A549 (cell line): ENCODE results near the gene TRIM72. TPM values are rescaled to one million over a fixed set of nuclear protein-coding genes. Genes with fewer than 3 reads are reported as not detected.

Experiments used
- ATAC-seq, 2 experiments: fragments of 200-7000 bp in 1 of 2; fragments of >200 bp in 1 of 2; cut with Nextera tagmentation in 1 of 2; cut with Tn5 transposase in 1 of 2; 3 replicates each; pipeline versions ENCODE4 v1.8.0 to v1.9.1; 2018 to 2020; ENCODE audit warnings: mild to moderate bottlenecking in 1 of 2, moderate library complexity in 1 of 2
- CTCF ChIA-PET: fragments of 300-600 bp; sonication (Branson Sonifier 250); formaldehyde crosslinking; extraction: SDS; loops from one replicate; lab custom pipeline; 2021; ENCODE audit warnings: antibody characterized with exemption, inconsistent platforms; lab: Yijun Ruan, JAX
- POLR2A ChIA-PET: fragments of 350-600 bp; formaldehyde crosslinking; extraction: SDS; loops from one replicate; lab custom pipeline; 2021; ENCODE audit warnings: antibody characterized with exemption, inconsistent platforms; lab: Yijun Ruan, JAX
- DNase-seq, 2 experiments: peaks; one replicate each; pipeline versions ENCODE4 v3.0.0 to v3.0.0-alpha.2; 2011 to 2016; ENCODE audit warnings: low read depth in 1 of 2, low spot score in 1 of 2
- FAIRE-seq: peaks from 2 replicates; lab custom pipeline; 2011; peaks lifted over from hg19 to GRCh38; lab: Jason Lieb, UNC
- H3K27ac ChIP-seq, 2 experiments: fragments of >200 bp; sonication (Bioruptor Twin); formaldehyde crosslinking; 3 replicates each; pipeline ENCODE4 v1.5.1; 2016 to 2017
- H3K4me1 ChIP-seq: fragments of >200 bp; sonication (Bioruptor Twin); formaldehyde crosslinking; 3 replicates; pipeline ENCODE4 v1.6.1; 2016
- H3K4me2 ChIP-seq: fragments of >200 bp; sonication (Bioruptor Twin); formaldehyde crosslinking; 3 replicates; pipeline ENCODE4 v1.6.1; 2016
- H3K4me3 ChIP-seq: fragments of >200 bp; sonication (Bioruptor Twin); formaldehyde crosslinking; 3 replicates; pipeline ENCODE4 v1.5.1; 2016
- H3K9me3 ChIP-seq: fragments of >200 bp; sonication (Bioruptor Twin); formaldehyde crosslinking; 3 replicates; pipeline ENCODE4 v1.6.1; 2016
- ATOH8 ChIP-seq: fragments of 250-450 bp; sonication (Bioruptor Pico); IDR thresholded peaks from 2 replicates; pipeline ENCODE4 v1.5.0; 2020; ENCODE audit warnings: low read depth, mild to moderate bottlenecking, moderate library complexity
- CBX8 ChIP-seq: fragments of 200-600 bp; sonication (generic); IDR thresholded peaks from 2 replicates; pipeline ENCODE4 v1.6.1; 2016
- CEBPB ChIP-seq, 2 experiments: fragments of >200 bp in 1 of 2; sonication (Bioruptor Twin) in 1 of 2; formaldehyde crosslinking in 1 of 2; IDR thresholded peaks; 2 replicates each; pipeline ENCODE4 v1.6.1; 2012 to 2016
- EHMT2 ChIP-seq: fragments of 200-600 bp; sonication (generic); IDR thresholded peaks from 2 replicates; pipeline ENCODE4 v1.6.1; 2016; ENCODE audit warnings: antibody characterized with exemption, low read depth, mild to moderate bottlenecking, moderate library complexity
- EP300 ChIP-seq, 2 experiments: fragments of >200 bp; sonication (Bioruptor Twin); formaldehyde crosslinking; IDR thresholded peaks; 2 replicates in 1 of 2; 3 replicates in 1 of 2; pipeline ENCODE4 v1.6.1; 2016 to 2017
- ESRRA ChIP-seq: fragments of 150-350 bp; IDR thresholded peaks from 2 replicates; pipeline ENCODE4 v1.6.1; 2014; ENCODE audit warnings: mild to moderate bottlenecking, low read length, borderline replicate concordance
- FOSB ChIP-seq: fragments of 250-450 bp; sonication (Bioruptor Pico); IDR thresholded peaks from 2 replicates; pipeline ENCODE4 v1.5.0; 2020; ENCODE audit warnings: mild to moderate bottlenecking, moderate library complexity
- FOXS1 ChIP-seq: fragments of 250-450 bp; sonication (Bioruptor Pico); IDR thresholded peaks from 2 replicates; pipeline ENCODE4 v1.5.0; 2020; ENCODE audit warnings: mild to moderate bottlenecking, moderate library complexity
- HES2 ChIP-seq: fragments of >200 bp; sonication (Bioruptor Twin); formaldehyde crosslinking; IDR thresholded peaks from 2 replicates; pipeline ENCODE4 v1.6.1; 2016
- HOXA7 ChIP-seq: fragments of 250-450 bp; sonication (Bioruptor Pico); IDR thresholded peaks from 2 replicates; pipeline ENCODE4 v1.5.0; 2020; ENCODE audit warnings: mild to moderate bottlenecking, moderate library complexity
- HOXB13 ChIP-seq: fragments of 250-450 bp; sonication (Bioruptor Pico); IDR thresholded peaks from 2 replicates; pipeline ENCODE4 v1.5.0; 2020; ENCODE audit warnings: low read depth, mild to moderate bottlenecking, moderate library complexity
- JUN ChIP-seq, 2 experiments: fragments of >200 bp; sonication (Bioruptor Twin); formaldehyde crosslinking; IDR thresholded peaks; 2 replicates in 1 of 2; 3 replicates in 1 of 2; pipeline ENCODE4 v1.6.1; 2016 to 2017
- KDM1A ChIP-seq: fragments of 200-600 bp; sonication (generic); IDR thresholded peaks from 2 replicates; pipeline ENCODE4 v1.6.1; 2016; ENCODE audit warnings: low read depth, mild to moderate bottlenecking
- MAZ ChIP-seq: fragments of 150-350 bp; IDR thresholded peaks from 2 replicates; pipeline ENCODE4 v1.6.1; 2014; ENCODE audit warnings: antibody characterized with exemption, low read depth, low read length, borderline replicate concordance
- MYC ChIP-seq: IDR thresholded peaks from 2 replicates; pipeline ENCODE4 v1.6.1; 2012; ENCODE audit warnings: mild to moderate bottlenecking, inconsistent platforms, low read length, improper control_type of control experiment, borderline replicate concordance
- NPAS2 ChIP-seq: fragments of 250-450 bp; sonication (Bioruptor Pico); IDR thresholded peaks from 2 replicates; pipeline ENCODE4 v1.8.0; 2022; ENCODE audit warnings: mild to moderate bottlenecking, moderate library complexity, borderline replicate concordance
- NR3C1 ChIP-seq: fragments of >200 bp; sonication (Bioruptor Twin); formaldehyde crosslinking; IDR thresholded peaks from 3 replicates; pipeline ENCODE4 v1.6.1; 2017
- POLR2AphosphoS2 ChIP-seq: conservative IDR thresholded peaks from 2 replicates; pipeline ENCODE4 v1.6.1; 2012; ENCODE audit warnings: low read length, improper control_type of control experiment, inconsistent platforms
- RARB ChIP-seq: fragments of 250-450 bp; sonication (Bioruptor Pico); IDR thresholded peaks from 2 replicates; pipeline ENCODE4 v1.8.0; 2021; ENCODE audit warnings: mild to moderate bottlenecking, moderate library complexity
- RCOR1 ChIP-seq: fragments of 150-350 bp; IDR thresholded peaks from 2 replicates; pipeline ENCODE4 v1.6.1; 2014; ENCODE audit warnings: antibody characterized with exemption, low read length, low read depth
- REST ChIP-seq: fragments of 200-600 bp; sonication (generic); IDR thresholded peaks from 2 replicates; pipeline ENCODE4 v1.6.1; 2016; ENCODE audit warnings: antibody characterized with exemption, mild to moderate bottlenecking, moderate library complexity
- SMC3 ChIP-seq: fragments of >200 bp; sonication (Bioruptor Twin); formaldehyde crosslinking; IDR thresholded peaks from 3 replicates; pipeline ENCODE4 v1.6.1; 2018; ENCODE audit warnings: inconsistent platforms
- TFCP2L1 ChIP-seq: fragments of 250-450 bp; sonication (Bioruptor Pico); IDR thresholded peaks from 2 replicates; pipeline ENCODE4 v1.5.0; 2021; ENCODE audit warnings: mild to moderate bottlenecking
- TP53 ChIP-seq: fragments of 250-450 bp; sonication (Bioruptor Pico); IDR thresholded peaks from 2 replicates; pipeline ENCODE4 v1.5.0; 2021; ENCODE audit warnings: mild to moderate bottlenecking, moderate library complexity
- USF2 ChIP-seq: fragments of 450-650 bp; IDR thresholded peaks from 2 replicates; pipeline ENCODE4 v1.6.1; 2014; ENCODE audit warnings: antibody characterized with exemption
- ZNF302 ChIP-seq: fragments of 250-450 bp; sonication (Bioruptor Pico); IDR thresholded peaks from 2 replicates; pipeline ENCODE4 v1.9.0; 2021; ENCODE audit warnings: inconsistent platforms, mild to moderate bottlenecking, moderate library complexity
- ZSCAN20 ChIP-seq: fragments of 250-450 bp; sonication (Bioruptor Pico); IDR thresholded peaks from 2 replicates; pipeline ENCODE4 v1.8.0; 2022; ENCODE audit warnings: mild to moderate bottlenecking, moderate library complexity
- WGBS: methylation state at CpG from one replicate; pipeline ENCODE4 v1.1.6; 2017; ENCODE audit errors: missing lambda C conversion rate; 5-methylcytosine and 5-hydroxymethylcytosine counted together
- polyA plus RNA-seq, 4 experiments: library from polyadenylated mRNA; depleted of rRNA in 3 of 4; stranded (reverse); fragments of >200 nt; fragmentation: RNase III in 1 of 4; extraction: RNeasy Plus Mini Kit Qiagen cat#74134 plus additional on column Dnase treatment in 1 of 4; gene quantifications; 2 replicates in 3 of 4; 3 replicates in 1 of 4; pipeline ENCODE4 v1.2.3, GENCODE V29; 2011 to 2017
- TF ChIP-seq, protein P1 (sequence below): IDR thresholded peaks from 2 replicates; pipeline ENCODE4 v1.6.1; 2012

TRIM72 gene
- polyA plus RNA-seq, 2 of the 4 experiments (the other 2 are of a cell fraction), result 0.04 TPM; not detected in 1

DNA sequence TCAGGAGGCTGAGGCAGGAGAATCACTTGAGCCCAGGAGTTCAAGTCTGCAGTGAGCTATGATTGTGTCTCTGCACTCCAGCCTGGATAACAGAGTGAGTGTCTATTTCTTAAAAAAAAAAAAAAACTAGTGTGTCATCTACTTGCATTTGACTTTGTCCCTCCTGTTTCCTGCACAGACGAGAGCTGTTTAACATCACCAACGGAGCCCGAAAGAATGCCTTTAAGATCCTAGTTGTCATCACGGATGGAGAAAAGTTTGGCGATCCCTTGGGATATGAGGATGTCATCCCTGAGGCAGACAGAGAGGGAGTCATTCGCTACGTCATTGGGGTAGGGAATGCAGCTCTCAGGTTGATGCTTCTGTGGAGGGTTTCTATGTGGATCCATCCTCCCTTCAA lies 59.3 kb downstream of the TRIM72 start:
- WGBS, result 93% methylated on average over 7 of the region's 7 CpGs
- peaks cover 7% of the 10 kb centered on the region; the same call in 1 of the 3 replicates for H3K4me1 ChIP-seq
- no peak overlapping the region for H3K27ac ChIP-seq
- no peak for DNase-seq
- H3K4me3 ChIP-seq, result no peak overlapping the region
- H3K4me2 ChIP-seq, result no peak overlapping the region
- ChIA-PET CTCF (interaction anchor here (0.8 to 1.4 kb wide), 4 partner anchors 8 to 169 kb away, joined by 3 to 4 read pairs (median 4); partner anchors contain the start of gene ZNF843), POLR2A (no interaction called here)
- FAIRE-seq, result no peak
- no peak for ATAC-seq
- TF ChIP-seq RCOR1 (no peak), MAZ (no peak), ATOH8 (CRISPR knock-in tag) (no peak), FOXS1 (CRISPR knock-in tag) (no peak), RARB (CRISPR knock-in tag) (no peak), POLR2AphosphoS2 (no peak), REST (no peak), EHMT2 (no peak), HES2 (no peak), MYC (no peak), HOXB13 (no peak), FOSB (CRISPR knock-in tag) (no peak), KDM1A (no peak), TFCP2L1 (no peak), JUN (IDR thresholded peaks at IDR 0.05) (no peak), ZNF302 (CRISPR knock-in tag) (no peak), SMC3 (no peak), USF2 (no peak), CEBPB (IDR thresholded peaks at IDR 0.05) (no peak), CBX8 (no peak)
- no peaks in the 10 kb centered on the region for H3K9me3 ChIP-seq

DNA sequence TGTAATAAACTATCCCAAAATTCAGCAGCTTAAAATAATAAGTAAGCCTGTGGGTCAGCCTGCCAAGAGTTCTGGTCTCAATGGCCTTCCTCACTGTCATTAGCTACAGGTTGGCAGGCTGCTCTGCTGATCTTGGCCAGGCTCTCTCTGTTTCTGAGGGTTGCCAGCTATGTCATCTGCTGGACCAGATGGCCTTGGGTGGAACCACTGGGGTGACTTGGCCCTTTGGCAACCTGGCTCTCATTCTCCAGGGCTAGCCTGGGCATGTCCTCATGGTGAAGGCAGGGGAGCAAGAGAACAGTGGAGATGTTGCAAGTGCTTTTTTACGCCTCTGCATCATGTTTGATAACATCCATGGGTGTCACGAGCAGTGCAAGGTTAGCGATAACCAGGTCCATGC lies 59.8 kb downstream of the TRIM72 start:
- ATAC-seq (no peak), DNase-seq (no peak), FAIRE-seq (no peak)
- POLR2A ChIA-PET, result no interaction called here
- CTCF ChIA-PET, result interaction anchor here (0.8 to 1.4 kb wide), 4 partner anchors 8 to 169 kb away, joined by 3 to 4 read pairs (median 4); partner anchors contain the start of gene ZNF843
- H3K4me3 ChIP-seq, result no peak overlapping the region
- no peak overlapping the region for H3K4me2 ChIP-seq
- H3K27ac ChIP-seq, result peak overlapping the region in 1 of 2 experiments; percentile 19; a peak in 1 of 6 replicates
- WGBS, result 93% methylated on average over 3 of the region's 3 CpGs
- peaks cover 7% of the 10 kb centered on the region; the same call in 1 of the 3 replicates for H3K4me1 ChIP-seq
- H3K9me3 ChIP-seq, result no peaks in the 10 kb centered on the region
- TF ChIP-seq ZSCAN20 (no peak), TP53 (CRISPR knock-in tag) (no peak), ESRRA (no peak), REST (no peak), HOXB13 (no peak), NR3C1 (no peak), NPAS2 (CRISPR knock-in tag) (no peak), HOXA7 (CRISPR knock-in tag) (no peak), EP300 (IDR thresholded peaks at IDR 0.05) (no peak)
- TF ChIP-seq, protein P1, sequence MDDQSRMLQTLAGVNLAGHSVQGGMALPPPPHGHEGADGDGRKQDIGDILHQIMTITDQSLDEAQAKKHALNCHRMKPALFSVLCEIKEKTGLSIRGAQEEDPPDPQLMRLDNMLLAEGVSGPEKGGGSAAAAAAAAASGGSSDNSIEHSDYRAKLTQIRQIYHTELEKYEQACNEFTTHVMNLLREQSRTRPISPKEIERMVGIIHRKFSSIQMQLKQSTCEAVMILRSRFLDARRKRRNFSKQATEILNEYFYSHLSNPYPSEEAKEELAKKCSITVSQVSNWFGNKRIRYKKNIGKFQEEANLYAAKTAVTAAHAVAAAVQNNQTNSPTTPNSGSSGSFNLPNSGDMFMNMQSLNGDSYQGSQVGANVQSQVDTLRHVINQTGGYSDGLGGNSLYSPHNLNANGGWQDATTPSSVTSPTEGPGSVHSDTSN, result no peak
